GM19025 (cell line): ENCODE data around the gene KRTAP2-3.
"Not testable (repeated sequence)": the region's sequence is repeated elsewhere in the genome, so short reads cannot be mapped to it uniquely, and the experiment has no call there.

Experiments used
- ATAC-seq: cut with Tn5 transposase; IDR thresholded peaks from one replicate; pipeline ENCODE4 v1.9.1; 2021; ENCODE audit warnings: mild to moderate bottlenecking, low read depth, moderate library complexity; ENCODE audit not compliant: unreplicated experiment

Gene KRTAP2-3

GRCh38 chr17:41037853-41038350, 22.0 kb downstream of the KRTAP2-3 start:
- ATAC-seq = no peak

- ATAC-seq = not testable (repeated sequence)
Observed at GRCh38 chr17:41034346-41034935, 25.5 kb downstream of the KRTAP2-3 start, which contains the start of gene KRTAP1-3. TSS of gene KRTAP1-3 (minus strand) at chr17:41034874. CDS start at chr17:41034821, 53 bp downstream.

DNA sequence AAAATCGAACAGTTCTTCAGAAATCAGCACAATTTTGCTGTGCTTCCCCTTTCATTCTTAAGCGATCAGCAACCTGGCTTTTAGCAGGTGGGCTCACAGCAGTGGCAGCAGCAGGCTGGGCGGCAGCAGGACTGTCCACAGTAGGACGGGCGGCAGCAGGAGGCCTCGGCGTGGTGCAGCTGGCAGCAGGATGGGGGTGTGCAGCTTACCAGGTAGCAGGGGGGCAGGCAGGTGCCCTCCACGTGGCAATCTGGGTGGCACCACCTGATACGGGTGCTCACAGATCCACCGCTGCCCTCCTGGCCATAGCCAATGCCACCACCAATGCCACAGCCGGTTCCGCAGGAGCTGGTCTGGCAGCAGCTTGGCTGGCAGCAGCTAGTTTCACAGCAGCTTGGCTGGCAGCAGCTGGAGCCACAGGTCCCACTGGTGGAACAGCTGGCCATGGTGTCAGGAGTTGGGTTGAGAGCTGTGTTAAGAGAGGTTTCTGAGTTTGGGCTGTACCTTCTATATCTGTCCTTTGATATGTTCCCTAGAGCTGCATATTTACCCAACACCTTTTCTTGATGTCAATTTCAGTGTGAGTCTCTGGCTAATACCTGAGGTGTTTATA, 30.2 kb downstream of the KRTAP2-3 start, which contains the start of gene KRTAP1-4:
KRTAP1-4 (minus strand) TSS at position 563 of the 613 bp plus-strand sequence; CDS start at position 446, 117 bp downstream.
- no peak for ATAC-seq

GRCh38 chr17:41026715-41027471, 33.0 kb downstream of the KRTAP2-3 start, which contains the start of gene KRTAP1-5:
TSS of gene KRTAP1-5 (minus strand) at chr17:41027208. CDS start at chr17:41027155, 53 bp downstream.
- no peak for ATAC-seq

DNA sequence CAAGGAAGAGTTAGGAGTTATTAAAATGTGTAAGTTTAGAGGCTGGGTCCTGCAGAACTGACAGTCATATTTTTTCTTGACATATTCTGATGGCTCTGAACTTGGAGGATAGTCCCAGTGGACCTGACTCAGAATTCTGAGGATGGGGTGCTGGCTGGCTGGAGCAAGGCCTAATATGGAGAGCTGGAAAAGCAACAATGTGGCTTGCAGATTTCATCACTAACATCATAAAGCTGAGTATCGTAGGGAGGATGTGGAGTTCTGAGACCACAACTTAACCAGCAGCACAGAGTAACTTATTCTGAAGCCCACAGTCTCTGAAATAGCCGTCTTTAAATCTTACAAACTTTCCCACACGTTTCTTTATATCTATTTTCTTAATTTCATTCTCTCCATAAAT, 35.2 kb downstream of the KRTAP2-3 start:
- ATAC-seq = no peak

DNA sequence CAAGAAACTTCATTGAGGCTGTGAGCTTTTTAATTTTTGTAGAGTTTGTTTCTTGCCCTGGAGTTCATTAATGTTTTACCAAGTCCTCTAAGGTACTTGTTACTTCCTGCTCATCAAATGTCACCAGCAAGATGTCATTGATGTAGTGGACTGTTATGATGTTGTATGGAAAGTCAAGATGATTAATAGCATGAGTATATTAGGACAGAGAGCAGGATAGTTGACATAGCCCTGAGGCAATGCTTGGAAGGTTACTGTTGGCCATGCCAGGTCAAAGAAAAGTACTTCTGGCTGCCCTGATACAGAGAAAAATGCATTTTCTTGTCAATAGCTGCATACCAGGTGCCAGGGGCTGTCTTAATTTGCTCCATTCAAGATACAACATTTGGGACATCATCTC, 39.6 kb downstream of the KRTAP2-3 start:
- no peak for ATAC-seq

DNA sequence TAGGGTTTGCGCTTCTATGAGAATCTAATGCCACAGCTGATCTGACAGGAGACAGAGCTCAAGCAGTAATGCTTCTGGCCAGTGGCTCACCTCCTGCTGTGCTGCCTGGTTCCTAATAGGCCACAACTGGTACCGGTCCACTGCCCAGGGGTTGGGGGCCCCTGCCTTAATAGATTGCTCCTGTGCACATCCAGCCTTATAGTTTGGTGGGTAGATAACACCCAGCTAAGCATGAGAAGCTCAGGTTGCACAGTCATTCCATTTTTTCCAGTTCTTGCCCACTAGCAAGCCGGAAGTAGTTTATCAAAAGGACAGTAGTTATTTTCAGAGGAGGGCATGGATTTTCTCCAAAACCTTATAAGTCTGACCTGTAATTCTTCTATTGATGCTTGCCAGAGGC, 40.5 kb downstream of the KRTAP2-3 start:
- ATAC-seq = no peak

DNA sequence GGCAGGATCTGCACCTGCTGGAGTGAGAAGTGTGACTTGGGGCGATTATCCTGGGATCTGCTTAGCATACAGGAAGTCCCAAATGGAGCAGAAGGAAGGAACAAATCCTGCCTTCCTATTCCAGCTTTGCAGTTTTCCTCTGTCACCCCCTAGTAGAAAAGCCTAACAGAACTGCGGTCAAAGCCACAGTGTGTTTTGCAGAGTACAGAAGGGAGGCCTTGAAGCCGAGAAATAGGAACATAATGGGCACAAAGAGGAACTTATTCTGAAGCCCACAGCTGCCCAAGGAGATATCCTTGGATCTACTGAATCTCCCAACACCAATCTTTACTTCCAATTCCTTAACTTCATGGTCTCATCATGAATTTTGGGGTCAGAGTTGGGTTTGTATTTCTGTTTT, 41.4 kb downstream of the KRTAP2-3 start:
- no peak for ATAC-seq

DNA sequence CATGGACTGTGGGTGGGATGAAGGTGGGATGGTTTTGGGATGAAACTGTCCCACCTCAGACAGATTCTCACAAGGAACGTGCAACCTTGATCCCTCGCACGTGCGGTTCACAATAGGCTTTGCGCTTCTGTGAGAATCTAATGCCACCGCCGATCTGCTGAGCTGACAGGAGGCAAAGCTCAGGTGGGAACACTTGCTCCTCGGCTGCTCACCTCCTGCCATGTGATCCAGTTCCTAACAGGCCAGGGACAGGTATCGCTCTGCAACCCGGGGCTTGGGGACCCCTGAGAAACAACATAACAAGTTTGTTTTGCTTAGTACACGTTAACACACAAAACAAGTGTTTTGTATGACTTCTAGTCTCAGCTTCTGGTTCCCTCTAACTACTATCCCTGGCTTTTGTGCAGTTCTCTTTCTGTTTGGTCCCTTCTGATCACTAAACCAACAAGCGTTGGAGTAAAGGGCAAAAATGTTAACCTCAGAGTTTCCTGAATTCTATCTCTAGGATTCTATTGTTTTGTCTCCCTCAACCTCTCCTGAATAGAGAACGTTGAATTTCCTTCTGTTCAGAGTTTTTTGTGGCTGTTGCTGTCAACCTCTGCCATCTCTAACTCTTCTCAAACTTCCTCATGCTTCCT, 43.2 kb downstream of the KRTAP2-3 start:
- no peak for ATAC-seq

GRCh38 chr17:41015454-41015853, 44.5 kb downstream of the KRTAP2-3 start:
- ATAC-seq = no peak

GRCh38 chr17:41013606-41014005, 46.3 kb downstream of the KRTAP2-3 start:
- ATAC-seq = no peak

DNA sequence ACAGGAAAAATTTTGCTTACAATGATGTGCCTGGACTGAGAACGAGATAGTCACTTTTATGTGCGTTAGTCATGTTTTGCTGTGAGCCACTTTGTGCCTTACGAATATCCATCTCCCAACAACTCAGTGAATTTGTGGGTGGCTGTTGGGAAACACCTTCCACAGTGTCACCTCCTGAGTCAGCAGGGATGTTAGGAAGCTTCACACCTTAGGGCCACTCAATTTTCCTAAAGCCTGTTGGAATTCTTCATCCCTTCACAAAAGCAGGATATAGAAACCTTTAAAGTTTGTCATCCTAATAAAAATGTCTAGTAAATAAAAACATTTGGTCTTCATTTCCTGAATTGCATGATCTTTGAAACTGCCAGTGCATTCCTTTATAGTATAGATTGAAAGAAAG, 46.7 kb downstream of the KRTAP2-3 start:
- no peak for ATAC-seq

DNA sequence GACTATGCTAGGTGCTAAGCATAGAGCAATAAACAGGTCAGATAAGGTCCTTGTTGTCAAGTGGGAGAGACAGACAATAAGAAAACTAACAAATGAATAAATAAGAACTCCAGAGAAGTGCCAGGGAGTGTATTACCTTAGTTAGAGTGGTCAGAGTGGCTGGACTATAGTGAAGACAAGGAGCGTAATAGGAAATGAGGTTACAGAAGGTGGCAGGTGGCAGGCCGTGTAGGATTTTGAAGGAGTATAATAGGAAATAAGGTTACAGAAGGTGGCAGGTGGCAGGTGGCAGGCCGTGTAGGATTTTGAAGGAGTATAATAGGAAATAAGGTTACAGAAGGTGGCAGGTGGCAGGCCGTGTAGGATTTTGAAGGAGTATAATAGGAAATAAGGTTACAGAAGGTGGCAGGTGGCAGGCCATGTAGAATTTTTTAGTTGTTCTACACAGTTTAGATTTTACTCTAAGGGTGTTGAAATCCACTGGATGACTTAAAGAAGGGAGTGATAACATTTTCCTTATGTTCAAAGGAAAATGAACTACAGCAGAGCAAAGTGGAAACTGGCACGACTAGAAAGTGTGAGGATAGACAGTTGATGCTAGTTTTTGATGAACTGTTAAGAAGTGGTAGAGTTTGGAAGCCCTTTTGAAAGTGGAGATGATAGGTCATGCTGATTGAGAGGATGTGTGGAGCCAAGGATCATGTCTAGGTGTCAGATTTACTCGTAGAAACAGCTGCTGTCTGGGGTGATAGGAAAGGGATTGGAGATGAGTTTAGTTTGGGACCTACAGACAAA, 47.4 kb downstream of the KRTAP2-3 start:
- ATAC-seq = no peak

DNA sequence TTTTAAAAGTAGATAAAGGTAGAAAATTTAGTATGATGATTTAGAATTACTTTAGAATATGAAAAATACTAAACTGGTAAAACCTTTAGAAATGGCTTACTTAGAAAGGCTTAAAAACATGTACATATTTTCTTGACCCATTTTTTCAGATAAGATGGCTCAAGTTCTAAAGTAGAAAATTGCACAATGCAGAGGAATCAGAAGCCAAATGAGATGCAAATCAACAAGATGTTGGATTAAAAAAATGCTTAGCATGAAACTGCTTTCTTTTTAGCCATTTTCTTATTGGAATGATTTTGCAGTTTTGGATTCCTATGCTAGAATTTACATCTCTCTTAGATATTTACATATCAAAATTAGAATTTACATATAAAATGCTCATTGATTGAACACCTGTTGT, 49.5 kb downstream of the KRTAP2-3 start:
- no peak for ATAC-seq

DNA sequence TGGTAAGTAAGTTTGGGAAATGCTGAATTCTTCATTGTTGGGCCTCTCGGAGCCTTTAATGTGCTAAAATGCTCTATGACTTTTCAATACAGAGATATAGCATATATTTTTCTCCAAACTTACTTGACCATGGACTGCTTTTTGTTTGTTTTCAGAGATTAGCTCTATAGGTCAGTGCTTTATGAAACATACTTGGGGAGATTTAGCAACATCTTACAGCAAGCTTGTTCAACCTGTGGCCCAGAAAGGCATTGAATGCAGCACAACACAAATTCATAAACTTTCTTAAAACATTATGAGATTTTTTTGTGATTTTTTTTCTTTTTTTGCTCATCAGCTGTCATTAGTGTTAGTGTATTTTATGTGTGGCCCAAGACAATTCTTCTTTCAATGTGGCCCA, 50.0 kb downstream of the KRTAP2-3 start:
- ATAC-seq = no peak

DNA sequence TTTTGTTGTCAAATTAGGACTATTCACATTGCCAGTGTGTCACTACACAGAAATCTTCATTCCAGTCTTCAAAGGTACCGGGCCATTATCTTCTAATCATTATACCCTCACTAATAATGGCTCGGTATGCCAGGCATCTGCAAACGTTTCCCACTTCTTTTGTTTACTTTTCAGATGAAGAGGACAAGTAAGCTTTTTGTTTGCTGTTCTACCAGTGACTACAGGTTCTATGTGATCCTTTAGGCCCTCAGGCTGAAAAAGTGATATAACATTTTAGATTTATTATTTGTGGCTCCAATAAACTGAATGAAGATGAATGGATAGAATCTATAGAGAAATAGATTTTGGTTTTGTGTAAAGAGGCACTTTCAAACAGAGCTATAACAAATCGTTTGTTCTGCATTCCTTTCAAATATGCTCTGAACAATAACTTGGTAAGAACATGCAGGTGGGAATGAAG, 50.6 kb downstream of the KRTAP2-3 start:
- no peak for ATAC-seq
